BE2C (cell line): ENCODE measurements around the gene RNF186.

Source experiments
- DNase-seq: peaks from one replicate; pipeline ENCODE4 v3.0.0-alpha.2; 2020
- H3K27me3 ChIP-seq: fragments of 250-450 bp; sonication (Bioruptor Pico); 2 replicates; pipeline ENCODE4 v1.5.1; 2020; ENCODE audit warnings: mild to moderate bottlenecking
- H3K36me3 ChIP-seq: fragments of 250-450 bp; sonication (Bioruptor Pico); 2 replicates; pipeline ENCODE4 v1.5.1; 2020; ENCODE audit warnings: mild to moderate bottlenecking
- H3K4me1 ChIP-seq: fragments of 250-450 bp; sonication (Bioruptor Pico); 2 replicates; pipeline ENCODE4 v1.5.1; 2020
- H3K4me3 ChIP-seq: 2 replicates; pipeline ENCODE4 v1.5.1; 2011; ENCODE audit warnings: low read depth, low read length
- H3K9me3 ChIP-seq: fragments of 250-450 bp; sonication (Bioruptor Pico); 2 replicates; pipeline ENCODE4 v1.5.1; 2020
- CTCF ChIP-seq: IDR thresholded peaks from 2 replicates; pipeline ENCODE4 v1.5.1; 2012; ENCODE audit warnings: mild to moderate bottlenecking, low read depth, low read length

RNF186 gene

GRCh38 chr1:19768353-19769210 is 46.5 kb downstream of the RNF186 start:
- no peak overlapping the region for H3K4me3 ChIP-seq
- H3K27me3 ChIP-seq = no peaks in the 10 kb centered on the region
- H3K36me3 ChIP-seq = no peaks in the 10 kb centered on the region
- no peak for TF ChIP-seq CTCF
- H3K9me3 ChIP-seq = no peaks in the 10 kb centered on the region
- H3K4me1 ChIP-seq = no peaks in the 10 kb centered on the region
- DNase-seq = no peak

- TF ChIP-seq CTCF = no peak
- Histone ChIP-seq H3K27me3 (no peaks in the 10 kb centered on the region), H3K36me3 (no peaks in the 10 kb centered on the region), H3K4me3 (no peak overlapping the region), H3K9me3 (no peaks in the 10 kb centered on the region), H3K4me1 (no peaks in the 10 kb centered on the region)
- no peak for DNase-seq
Observed at GRCh38 chr1:19765623-19766022, 49.5 kb downstream of the RNF186 start.

- Histone ChIP-seq H3K36me3 (no peaks in the 10 kb centered on the region), H3K27me3 (no peaks in the 10 kb centered on the region), H3K4me1 (no peaks in the 10 kb centered on the region), H3K9me3 (no peaks in the 10 kb centered on the region), H3K4me3 (no peak overlapping the region)
- DNase-seq = no peak
- TF ChIP-seq CTCF = no peak
Observed at GRCh38 chr1:19764848-19765247, 50.2 kb downstream of the RNF186 start.
